ENCODE measurements around the gene ZRANB3. TPM values are rescaled to one million over a fixed set of nuclear protein-coding genes. Genes with fewer than 3 reads are reported as not detected.

The ZRANB3 gene
- total RNA-seq, 1 experiment from 2014 or later = 15.9 TPM

DNA sequence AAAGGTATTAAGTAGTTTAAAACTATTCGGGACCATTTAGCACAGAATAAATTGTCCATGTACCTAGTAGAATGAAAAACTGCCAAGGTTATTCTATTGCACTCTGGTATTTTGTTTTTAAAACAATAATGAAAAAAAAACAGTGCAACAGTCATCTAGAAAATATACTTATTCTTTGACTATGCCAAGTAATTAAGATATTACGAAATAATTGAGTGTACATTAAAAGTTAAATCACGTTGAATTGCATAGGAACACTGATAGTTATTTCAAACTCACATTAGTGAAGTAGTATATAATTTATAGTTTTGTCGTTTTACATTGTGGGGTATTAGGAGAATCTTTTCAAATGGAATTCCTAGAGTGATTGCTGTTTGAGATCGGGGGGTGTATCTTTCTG is 20.3 kb upstream of the ZRANB3 start (continued):
- TF ChIP-seq ZMAT4 (CRISPR knock-in tag; IDR thresholded peaks at IDR 0.05) (no peak), FOXP1 (CRISPR knock-in tag; IDR thresholded peaks at IDR 0.05; ENCODE audit: borderline replicate concordance) (no peak)

DNA sequence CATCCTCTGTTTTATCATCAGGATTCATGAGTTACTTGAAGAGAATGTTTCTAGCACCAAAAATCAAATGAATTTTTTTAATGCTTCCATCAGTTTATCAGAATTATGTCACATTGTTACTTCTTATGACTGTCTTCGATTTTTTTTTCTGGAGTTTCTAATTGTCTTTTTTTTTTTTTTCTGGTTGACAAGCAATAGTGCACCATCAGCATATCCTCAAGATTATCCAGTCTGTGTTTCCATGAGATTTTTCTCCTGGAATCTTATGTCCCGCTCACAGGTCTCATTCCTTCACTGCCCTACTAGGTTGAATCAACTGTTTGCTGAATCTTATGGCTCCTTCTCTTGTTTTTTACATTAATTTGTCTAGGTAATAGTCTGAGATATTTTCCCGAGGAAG is 16.3 kb upstream of the ZRANB3 start:
- DNase-seq (ENCODE audit: low spot score) = no peak
- no peaks in the 10 kb centered on the region for H3K27me3 Mint-ChIP-seq (ENCODE audit: low read depth)
- ChIA-PET CTCF (no interaction called here), POLR2A (no interaction called here)
- 0 out of 2 replicates have a peak, but pooled peaks cover 2% of the 10 kb centered on the region for H3K36me3 Mint-ChIP-seq
- H3K4me1 Mint-ChIP-seq = peaks cover 25% of the 10 kb centered on the region
- ATAC-seq = no peak
- no peak overlapping the region for H3K4me3 Mint-ChIP-seq
- TF ChIP-seq, protein P1, sequence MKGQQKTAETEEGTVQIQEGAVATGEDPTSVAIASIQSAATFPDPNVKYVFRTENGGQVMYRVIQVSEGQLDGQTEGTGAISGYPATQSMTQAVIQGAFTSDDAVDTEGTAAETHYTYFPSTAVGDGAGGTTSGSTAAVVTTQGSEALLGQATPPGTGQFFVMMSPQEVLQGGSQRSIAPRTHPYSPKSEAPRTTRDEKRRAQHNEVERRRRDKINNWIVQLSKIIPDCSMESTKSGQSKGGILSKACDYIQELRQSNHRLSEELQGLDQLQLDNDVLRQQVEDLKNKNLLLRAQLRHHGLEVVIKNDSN (CRISPR knock-in tag; IDR thresholded peaks at IDR 0.05) = no peak
- TF ChIP-seq, protein P2, sequence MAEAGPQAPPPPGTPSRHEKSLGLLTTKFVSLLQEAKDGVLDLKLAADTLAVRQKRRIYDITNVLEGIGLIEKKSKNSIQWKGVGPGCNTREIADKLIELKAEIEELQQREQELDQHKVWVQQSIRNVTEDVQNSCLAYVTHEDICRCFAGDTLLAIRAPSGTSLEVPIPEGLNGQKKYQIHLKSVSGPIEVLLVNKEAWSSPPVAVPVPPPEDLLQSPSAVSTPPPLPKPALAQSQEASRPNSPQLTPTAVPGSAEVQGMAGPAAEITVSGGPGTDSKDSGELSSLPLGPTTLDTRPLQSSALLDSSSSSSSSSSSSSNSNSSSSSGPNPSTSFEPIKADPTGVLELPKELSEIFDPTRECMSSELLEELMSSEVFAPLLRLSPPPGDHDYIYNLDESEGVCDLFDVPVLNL (CRISPR knock-in tag; IDR thresholded peaks at IDR 0.05; ENCODE audit: borderline replicate concordance, low read depth) = no peak
- no peak for TF ChIP-seq PREB (CRISPR knock-in tag; IDR thresholded peaks at IDR 0.05; ENCODE audit: borderline replicate concordance)
- no peak for TF ChIP-seq JUN (CRISPR knock-in tag; IDR thresholded peaks at IDR 0.05)
- TF ChIP-seq, protein P3, sequence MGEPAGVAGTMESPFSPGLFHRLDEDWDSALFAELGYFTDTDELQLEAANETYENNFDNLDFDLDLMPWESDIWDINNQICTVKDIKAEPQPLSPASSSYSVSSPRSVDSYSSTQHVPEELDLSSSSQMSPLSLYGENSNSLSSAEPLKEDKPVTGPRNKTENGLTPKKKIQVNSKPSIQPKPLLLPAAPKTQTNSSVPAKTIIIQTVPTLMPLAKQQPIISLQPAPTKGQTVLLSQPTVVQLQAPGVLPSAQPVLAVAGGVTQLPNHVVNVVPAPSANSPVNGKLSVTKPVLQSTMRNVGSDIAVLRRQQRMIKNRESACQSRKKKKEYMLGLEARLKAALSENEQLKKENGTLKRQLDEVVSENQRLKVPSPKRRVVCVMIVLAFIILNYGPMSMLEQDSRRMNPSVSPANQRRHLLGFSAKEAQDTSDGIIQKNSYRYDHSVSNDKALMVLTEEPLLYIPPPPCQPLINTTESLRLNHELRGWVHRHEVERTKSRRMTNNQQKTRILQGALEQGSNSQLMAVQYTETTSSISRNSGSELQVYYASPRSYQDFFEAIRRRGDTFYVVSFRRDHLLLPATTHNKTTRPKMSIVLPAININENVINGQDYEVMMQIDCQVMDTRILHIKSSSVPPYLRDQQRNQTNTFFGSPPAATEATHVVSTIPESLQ (CRISPR knock-in tag; IDR thresholded peaks at IDR 0.05) = no peak
- TF ChIP-seq, protein P4, sequence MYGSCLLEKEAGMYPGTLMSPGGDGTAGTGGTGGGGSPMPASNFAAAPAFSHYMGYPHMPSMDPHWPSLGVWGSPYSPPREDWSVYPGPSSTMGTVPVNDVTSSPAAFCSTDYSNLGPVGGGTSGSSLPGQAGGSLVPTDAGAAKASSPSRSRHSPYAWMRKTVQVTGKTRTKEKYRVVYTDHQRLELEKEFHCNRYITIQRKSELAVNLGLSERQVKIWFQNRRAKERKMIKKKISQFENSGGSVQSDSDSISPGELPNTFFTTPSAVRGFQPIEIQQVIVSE (CRISPR knock-in tag; IDR thresholded peaks at IDR 0.05; ENCODE audit: borderline replicate concordance) = no peak
- no peak for TF ChIP-seq ZNF121 (CRISPR knock-in tag; IDR thresholded peaks at IDR 0.05)
- TF ChIP-seq ZNF416 (CRISPR knock-in tag; IDR thresholded peaks at IDR 0.05) = no peak
- TF ChIP-seq PRRX2 (CRISPR knock-in tag; IDR thresholded peaks at IDR 0.05) = no peak
- TF ChIP-seq NR3C1 (CRISPR knock-in tag; conservative IDR thresholded peaks at IDR 0.05; ENCODE audit: low read depth) = no peak
- TF ChIP-seq, protein P5, sequence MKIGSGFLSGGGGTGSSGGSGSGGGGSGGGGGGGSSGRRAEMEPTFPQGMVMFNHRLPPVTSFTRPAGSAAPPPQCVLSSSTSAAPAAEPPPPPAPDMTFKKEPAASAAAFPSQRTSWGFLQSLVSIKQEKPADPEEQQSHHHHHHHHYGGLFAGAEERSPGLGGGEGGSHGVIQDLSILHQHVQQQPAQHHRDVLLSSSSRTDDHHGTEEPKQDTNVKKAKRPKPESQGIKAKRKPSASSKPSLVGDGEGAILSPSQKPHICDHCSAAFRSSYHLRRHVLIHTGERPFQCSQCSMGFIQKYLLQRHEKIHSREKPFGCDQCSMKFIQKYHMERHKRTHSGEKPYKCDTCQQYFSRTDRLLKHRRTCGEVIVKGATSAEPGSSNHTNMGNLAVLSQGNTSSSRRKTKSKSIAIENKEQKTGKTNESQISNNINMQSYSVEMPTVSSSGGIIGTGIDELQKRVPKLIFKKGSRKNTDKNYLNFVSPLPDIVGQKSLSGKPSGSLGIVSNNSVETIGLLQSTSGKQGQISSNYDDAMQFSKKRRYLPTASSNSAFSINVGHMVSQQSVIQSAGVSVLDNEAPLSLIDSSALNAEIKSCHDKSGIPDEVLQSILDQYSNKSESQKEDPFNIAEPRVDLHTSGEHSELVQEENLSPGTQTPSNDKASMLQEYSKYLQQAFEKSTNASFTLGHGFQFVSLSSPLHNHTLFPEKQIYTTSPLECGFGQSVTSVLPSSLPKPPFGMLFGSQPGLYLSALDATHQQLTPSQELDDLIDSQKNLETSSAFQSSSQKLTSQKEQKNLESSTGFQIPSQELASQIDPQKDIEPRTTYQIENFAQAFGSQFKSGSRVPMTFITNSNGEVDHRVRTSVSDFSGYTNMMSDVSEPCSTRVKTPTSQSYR (CRISPR knock-in tag; IDR thresholded peaks at IDR 0.05) = no peak
- TF ChIP-seq ZBTB43 (CRISPR knock-in tag; IDR thresholded peaks at IDR 0.05) = no peak
- no peak for TF ChIP-seq RORB (CRISPR knock-in tag; IDR thresholded peaks at IDR 0.05)
- TF ChIP-seq, protein P6, sequence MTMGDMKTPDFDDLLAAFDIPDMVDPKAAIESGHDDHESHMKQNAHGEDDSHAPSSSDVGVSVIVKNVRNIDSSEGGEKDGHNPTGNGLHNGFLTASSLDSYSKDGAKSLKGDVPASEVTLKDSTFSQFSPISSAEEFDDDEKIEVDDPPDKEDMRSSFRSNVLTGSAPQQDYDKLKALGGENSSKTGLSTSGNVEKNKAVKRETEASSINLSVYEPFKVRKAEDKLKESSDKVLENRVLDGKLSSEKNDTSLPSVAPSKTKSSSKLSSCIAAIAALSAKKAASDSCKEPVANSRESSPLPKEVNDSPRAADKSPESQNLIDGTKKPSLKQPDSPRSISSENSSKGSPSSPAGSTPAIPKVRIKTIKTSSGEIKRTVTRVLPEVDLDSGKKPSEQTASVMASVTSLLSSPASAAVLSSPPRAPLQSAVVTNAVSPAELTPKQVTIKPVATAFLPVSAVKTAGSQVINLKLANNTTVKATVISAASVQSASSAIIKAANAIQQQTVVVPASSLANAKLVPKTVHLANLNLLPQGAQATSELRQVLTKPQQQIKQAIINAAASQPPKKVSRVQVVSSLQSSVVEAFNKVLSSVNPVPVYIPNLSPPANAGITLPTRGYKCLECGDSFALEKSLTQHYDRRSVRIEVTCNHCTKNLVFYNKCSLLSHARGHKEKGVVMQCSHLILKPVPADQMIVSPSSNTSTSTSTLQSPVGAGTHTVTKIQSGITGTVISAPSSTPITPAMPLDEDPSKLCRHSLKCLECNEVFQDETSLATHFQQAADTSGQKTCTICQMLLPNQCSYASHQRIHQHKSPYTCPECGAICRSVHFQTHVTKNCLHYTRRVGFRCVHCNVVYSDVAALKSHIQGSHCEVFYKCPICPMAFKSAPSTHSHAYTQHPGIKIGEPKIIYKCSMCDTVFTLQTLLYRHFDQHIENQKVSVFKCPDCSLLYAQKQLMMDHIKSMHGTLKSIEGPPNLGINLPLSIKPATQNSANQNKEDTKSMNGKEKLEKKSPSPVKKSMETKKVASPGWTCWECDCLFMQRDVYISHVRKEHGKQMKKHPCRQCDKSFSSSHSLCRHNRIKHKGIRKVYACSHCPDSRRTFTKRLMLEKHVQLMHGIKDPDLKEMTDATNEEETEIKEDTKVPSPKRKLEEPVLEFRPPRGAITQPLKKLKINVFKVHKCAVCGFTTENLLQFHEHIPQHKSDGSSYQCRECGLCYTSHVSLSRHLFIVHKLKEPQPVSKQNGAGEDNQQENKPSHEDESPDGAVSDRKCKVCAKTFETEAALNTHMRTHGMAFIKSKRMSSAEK (CRISPR knock-in tag; IDR thresholded peaks at IDR 0.05; ENCODE audit: borderline replicate concordance) = no peak
- TF ChIP-seq MYBL2 (CRISPR knock-in tag; IDR thresholded peaks at IDR 0.05) = no peak
- TF ChIP-seq IRF2 (CRISPR knock-in tag; IDR thresholded peaks at IDR 0.05; ENCODE audit: borderline replicate concordance, low read depth) = no peak
- TF ChIP-seq OVOL2 (CRISPR knock-in tag; IDR thresholded peaks at IDR 0.05; ENCODE audit: borderline replicate concordance) = no peak
- no peaks in the 10 kb centered on the region for H3K9me3 Mint-ChIP-seq
- H3K27ac Mint-ChIP-seq = no peak overlapping the region
